ENCODE results near the gene SPECC1.

- TF ChIP-seq CTCF (IDR thresholded peaks at IDR 0.05; ENCODE audit: extremely low read depth in 1 of 2, insufficient read depth in 1 of 2, low read depth in 1 of 2, low read length in 2 of 2) (no peak), POLR2A (IDR thresholded peaks at IDR 0.05; ENCODE audit: low read depth, low read length) (no peak), EZH2 (IDR thresholded peaks at IDR 0.05; ENCODE audit: borderline replicate concordance, low read depth, low read length, severe bottlenecking) (no peak)
These were observed 293.2 kb downstream of the SPECC1 start for GRCh38 chr17:20302246-20302917.
